Esophagus squamous epithelium (tissue), 4 donors: ENCODE results near the gene GNAI1.

Experiments
- POLR2A ChIP-seq, 4 donors: fragments of 450-650 bp; IDR thresholded peaks; one replicate each; pipeline ENCODE4 v1.6.1; 2017; ENCODE audit warnings: antibody characterized with exemption in 4 of 4, mild to moderate bottlenecking in 4 of 4, moderate library complexity in 3 of 4
- TF ChIP-seq, protein P1 (sequence below), 6 experiments: fragments of 450-650 bp in 4 of 6; fragments of 200-600 bp in 2 of 6; sonication (generic) in 2 of 6; IDR thresholded peaks; one replicate each; pipeline ENCODE4 v1.5.1; 2016 to 2019; ENCODE audit warnings: antibody characterized with exemption in 6 of 6, mild to moderate bottlenecking in 4 of 6, moderate library complexity in 4 of 6

DNA sequence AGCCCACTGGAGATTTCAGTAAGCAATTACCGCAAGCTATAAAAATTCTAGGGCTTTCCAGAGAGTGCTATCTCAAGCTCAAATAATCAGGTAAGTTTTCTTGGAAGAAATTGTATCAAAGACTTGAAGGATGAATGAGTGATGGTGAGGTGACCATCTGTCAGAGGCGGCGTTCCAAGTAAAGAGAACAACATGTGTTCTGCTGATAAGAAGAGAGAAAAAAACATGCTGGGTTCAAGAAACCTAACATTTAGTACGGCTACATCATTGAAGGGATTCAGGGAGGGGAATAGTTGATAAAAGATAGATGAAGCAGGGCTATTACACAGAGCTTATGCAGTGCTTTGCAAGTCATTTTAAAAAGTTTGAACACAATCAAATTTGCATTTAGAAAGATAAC is 100.7 kb downstream of the GNAI1 start:
- TF ChIP-seq, protein P1, sequence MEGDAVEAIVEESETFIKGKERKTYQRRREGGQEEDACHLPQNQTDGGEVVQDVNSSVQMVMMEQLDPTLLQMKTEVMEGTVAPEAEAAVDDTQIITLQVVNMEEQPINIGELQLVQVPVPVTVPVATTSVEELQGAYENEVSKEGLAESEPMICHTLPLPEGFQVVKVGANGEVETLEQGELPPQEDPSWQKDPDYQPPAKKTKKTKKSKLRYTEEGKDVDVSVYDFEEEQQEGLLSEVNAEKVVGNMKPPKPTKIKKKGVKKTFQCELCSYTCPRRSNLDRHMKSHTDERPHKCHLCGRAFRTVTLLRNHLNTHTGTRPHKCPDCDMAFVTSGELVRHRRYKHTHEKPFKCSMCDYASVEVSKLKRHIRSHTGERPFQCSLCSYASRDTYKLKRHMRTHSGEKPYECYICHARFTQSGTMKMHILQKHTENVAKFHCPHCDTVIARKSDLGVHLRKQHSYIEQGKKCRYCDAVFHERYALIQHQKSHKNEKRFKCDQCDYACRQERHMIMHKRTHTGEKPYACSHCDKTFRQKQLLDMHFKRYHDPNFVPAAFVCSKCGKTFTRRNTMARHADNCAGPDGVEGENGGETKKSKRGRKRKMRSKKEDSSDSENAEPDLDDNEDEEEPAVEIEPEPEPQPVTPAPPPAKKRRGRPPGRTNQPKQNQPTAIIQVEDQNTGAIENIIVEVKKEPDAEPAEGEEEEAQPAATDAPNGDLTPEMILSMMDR (IDR thresholded peaks at IDR 0.05) = no peak
- no peak for TF ChIP-seq POLR2A (IDR thresholded peaks at IDR 0.05)
